Fibroblast of pulmonary artery (primary cell): ENCODE results near the gene TSTD1.
"Not testable (repeated sequence)": the region's sequence is repeated elsewhere in the genome, so short reads cannot be mapped to it uniquely, and the experiment has no call there.

ENCODE experiments used
- DNase-seq: peaks from one replicate; pipeline ENCODE4 v3.0.0-alpha.2; 2010; ENCODE audit warnings: low read depth
- H3K4me3 ChIP-seq: replicated peaks from 2 replicates; pipeline ENCODE4 v1.5.1; 2011; ENCODE audit warnings: low read depth, mild to moderate bottlenecking, control low read depth, low read length, moderate library complexity
- CTCF ChIP-seq: IDR thresholded peaks from 2 replicates; pipeline ENCODE4 v1.5.1; 2011; ENCODE audit warnings: mild to moderate bottlenecking, control low read depth, low read length, inconsistent platforms; ENCODE audit errors: missing control alignments

TSTD1 gene

GRCh38 chr1:161020509-161021164, 18.1 kb downstream of the TSTD1 start, which contains the start of gene F11R:
F11R (minus strand) TSS chr1:161021152; CDS start chr1:161021073, 79 bp downstream.
- peak; percentile 27 for TF ChIP-seq CTCF
- H3K4me3 ChIP-seq = peak within 1 kb of the TSS; percentile 96
- DNase-seq = peak; percentile 63

GRCh38 chr1:161019751-161020495, 18.8 kb downstream of the TSTD1 start:
- DNase-seq = peak; percentile 81
- H3K4me3 ChIP-seq = peak overlapping the region; percentile 96
- TF ChIP-seq CTCF = no peak

GRCh38 chr1:161019111-161019660, 19.6 kb downstream of the TSTD1 start:
- DNase-seq = not testable (repeated sequence)
- peak overlapping the region; percentile 96 for H3K4me3 ChIP-seq

- peak overlapping the region; percentile 19 for H3K4me3 ChIP-seq
- no peak for TF ChIP-seq CTCF
- DNase-seq = no peak
Measured at GRCh38 chr1:161018631-161018930, 20.2 kb downstream of the TSTD1 start.

GRCh38 chr1:161017756-161018630, 20.8 kb downstream of the TSTD1 start:
- no peak for TF ChIP-seq CTCF
- peak overlapping the region; percentile 19 for H3K4me3 ChIP-seq

GRCh38 chr1:161017181-161017580, 21.6 kb downstream of the TSTD1 start:
- DNase-seq, H3K4me3 ChIP-seq: not testable (repeated sequence)

More at GRCh38 chr1:161017756-161018630, 20.8 kb downstream of the TSTD1 start:
- DNase-seq = no peak

GRCh38 chr1:161016683-161017082, 22.1 kb downstream of the TSTD1 start:
- peak; percentile 46 for DNase-seq

More at GRCh38 chr1:161016683-161017082, 22.1 kb downstream of the TSTD1 start:
- H3K4me3 ChIP-seq = not testable (repeated sequence)
